Smooth muscle cell (in vitro differentiated cells): ENCODE measurements around the gene SMTNL1. TPM values are rescaled to one million over a fixed set of nuclear protein-coding genes. Genes with fewer than 3 reads are reported as not detected.

ENCODE experiments used
- DNase-seq: peaks from one replicate; lab custom pipeline; 2025; ENCODE audit not compliant: unreplicated experiment; lab: John Stamatoyannopoulos, UW
- H2AFZ ChIP-seq: fragments of 200-600 bp; sonication (generic); 2 replicates; pipeline ENCODE4 v1.6.0; 2016; ENCODE audit warnings: antibody characterized with exemption, low read depth, mild to moderate bottlenecking
- H3F3A ChIP-seq: fragments of 200-600 bp; sonication (generic); 2 replicates; pipeline ENCODE4 v1.6.0; 2017; ENCODE audit warnings: antibody characterized with exemption, low read depth
- H3K27ac ChIP-seq: fragments of 200-600 bp; sonication (generic); 2 replicates; pipeline ENCODE4 v1.5.1; 2016; ENCODE audit warnings: low read depth, mild to moderate bottlenecking
- H3K27me3 ChIP-seq: fragments of 200-600 bp; sonication (generic); 2 replicates; pipeline ENCODE4 v1.6.1; 2016; ENCODE audit warnings: low read depth, mild to moderate bottlenecking
- H3K36me3 ChIP-seq: fragments of 200-600 bp; sonication (generic); 2 replicates; pipeline ENCODE4 v1.5.1; 2016; ENCODE audit warnings: low read depth
- H3K4me1 ChIP-seq: fragments of 200-600 bp; sonication (generic); 2 replicates; pipeline ENCODE4 v1.5.1; 2016; ENCODE audit warnings: low read depth
- H3K4me2 ChIP-seq: fragments of 200-600 bp; sonication (generic); 2 replicates; pipeline ENCODE4 v1.6.0; 2016; ENCODE audit warnings: mild to moderate bottlenecking
- H3K4me3 ChIP-seq: fragments of 200-600 bp; sonication (generic); 2 replicates; pipeline ENCODE4 v1.5.1; 2016; ENCODE audit warnings: mild to moderate bottlenecking
- H3K79me2 ChIP-seq: fragments of 200-600 bp; sonication (generic); 2 replicates; pipeline ENCODE4 v1.6.0; 2016; ENCODE audit warnings: low read depth, mild to moderate bottlenecking
- H3K9ac ChIP-seq: fragments of 200-600 bp; sonication (generic); 2 replicates; pipeline ENCODE4 v1.6.0; 2016; ENCODE audit warnings: low read depth
- H3K9me3 ChIP-seq: fragments of 200-600 bp; sonication (generic); replicated peaks from 2 replicates; pipeline ENCODE4 v1.5.1; 2016; ENCODE audit warnings: low read depth
- H4K20me1 ChIP-seq: fragments of 200-600 bp; sonication (generic); 2 replicates; pipeline ENCODE4 v1.6.0; 2016; ENCODE audit warnings: low read depth
- CTCF ChIP-seq: fragments of 200-600 bp; sonication (generic); IDR thresholded peaks from 2 replicates; pipeline ENCODE4 v1.5.1; 2017; ENCODE audit warnings: borderline replicate concordance, mild to moderate bottlenecking, antibody characterized with exemption; ENCODE audit not compliant: insufficient read depth, poor library complexity, severe bottlenecking
- WGBS: methylation state at CpG from one replicate; pipeline ENCODE4 v1.1.7; 2016; ENCODE audit warnings: low lambda C conversion rate; 5-methylcytosine and 5-hydroxymethylcytosine counted together
- polyA plus RNA-seq: library from polyadenylated mRNA; unstranded; fragments of >200 nt; fragmentation: Nextera tagmentation; extraction: Ambion mirVana; gene quantifications from 2 replicates; pipeline ENCODE4 v1.2.1, GENCODE V29; 2016
- total RNA-seq: library from RNA; depleted of rRNA; stranded (reverse); fragments of >200 nt; gene quantifications from 2 replicates; pipeline ENCODE4 v1.2.3, GENCODE V29; 2014

The SMTNL1 gene
- total and polyA plus RNA-seq, 2 experiments from 2014 or later, result not detected

DNA sequence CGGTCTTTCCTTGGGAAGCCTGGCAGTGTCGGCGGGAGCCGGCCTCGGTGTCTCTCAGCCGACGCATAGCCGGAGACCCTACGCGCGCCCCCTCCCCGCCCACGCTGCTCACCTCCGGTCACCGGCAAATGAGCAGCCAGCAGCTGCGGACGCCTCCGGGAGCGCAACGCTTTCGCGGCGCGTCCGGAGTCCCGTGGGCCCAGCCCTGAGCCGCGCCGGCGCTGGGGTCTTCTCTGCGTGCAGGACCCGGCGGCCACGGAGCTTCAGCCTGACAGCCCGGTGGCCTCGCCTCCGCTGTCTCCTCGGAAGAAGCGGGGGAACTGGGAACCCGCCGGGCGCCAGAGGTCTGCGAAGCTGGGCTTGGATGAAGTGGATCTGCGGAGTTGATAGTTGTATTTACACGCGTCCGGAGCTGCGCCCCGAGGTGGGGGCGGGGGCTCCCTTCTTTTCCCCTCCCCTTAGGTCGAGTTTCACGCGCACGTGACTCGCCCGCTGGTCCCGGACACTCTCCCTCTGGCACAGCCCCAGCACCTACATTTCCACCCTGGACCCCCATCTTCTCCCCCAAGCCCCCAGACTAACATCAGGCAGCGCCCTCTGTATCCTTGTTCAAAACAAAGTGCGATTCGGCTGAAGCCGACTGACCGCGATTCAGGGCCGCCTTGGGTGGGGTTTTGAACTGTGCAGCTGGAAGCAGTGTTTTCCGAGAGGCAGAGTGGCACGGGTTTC lies 21.9 kb upstream of the SMTNL1 start, which contains the start of gene SLC43A1:
TSS of gene SLC43A1 (minus strand) at position 371 of the 729 bp plus-strand sequence. CDS start 1,591 bp downstream, outside the sequence.
- H3K4me3 ChIP-seq, result peak within 1 kb of the TSS; percentile 65
- no peaks in the 10 kb centered on the region for H3K79me2 ChIP-seq
- H3K4me1 ChIP-seq, result no peaks in the 10 kb centered on the region
- H3K9me3 ChIP-seq, result no peaks in the 10 kb centered on the region
- no peak within 1 kb of the TSS for H3K27ac ChIP-seq
- H2AFZ ChIP-seq, result peak within 1 kb of the TSS; percentile 76
- H3K36me3 ChIP-seq, result no peaks in the 10 kb centered on the region
- DNase-seq, result peak; percentile 46
- peak within 1 kb of the TSS; percentile 31 for H3K9ac ChIP-seq
- peak within 1 kb of the TSS; percentile 96 for H3K4me2 ChIP-seq
- under 1% methylated on average over 55 of the region's 66 CpGs for WGBS
- TF ChIP-seq CTCF, result no peak
- H3K27me3 ChIP-seq, result peaks cover 10% of the 10 kb centered on the region
- no peaks in the 10 kb centered on the region for H4K20me1 ChIP-seq
- no peaks in the 10 kb centered on the region for H3F3A ChIP-seq

DNA sequence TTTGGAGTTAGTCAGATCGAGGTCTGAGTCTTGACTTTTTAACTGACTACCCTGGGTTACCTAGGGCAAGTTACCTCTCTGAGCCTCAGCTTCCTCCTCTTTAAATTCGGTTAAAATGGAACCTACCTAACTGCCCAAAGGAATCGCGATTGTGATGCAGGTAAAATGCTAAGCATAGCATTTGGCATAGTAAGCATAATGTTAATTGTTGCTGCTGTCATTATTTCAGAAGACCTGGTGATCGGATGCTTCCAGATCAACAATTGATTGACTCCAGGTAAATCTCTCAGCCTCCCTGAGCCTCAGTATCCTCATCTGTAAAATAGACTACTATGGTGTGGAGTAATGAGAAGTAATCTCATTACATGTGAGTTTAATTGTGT lies 21.3 kb upstream of the SMTNL1 start:
- Histone ChIP-seq H3K27ac (no peak overlapping the region), H3K9me3 (no peaks in the 10 kb centered on the region)

GRCh38 chr11:57521116-57521515 lies 16.3 kb upstream of the SMTNL1 start:
- no peaks in the 10 kb centered on the region for H3K79me2 ChIP-seq
- no peaks in the 10 kb centered on the region for H3K36me3 ChIP-seq
- no peaks in the 10 kb centered on the region for H3F3A ChIP-seq
- no peak overlapping the region for H3K4me3 ChIP-seq
- H4K20me1 ChIP-seq, result no peaks in the 10 kb centered on the region
- H3K27ac ChIP-seq, result no peak overlapping the region
- H2AFZ ChIP-seq, result no peak overlapping the region
- no peaks in the 10 kb centered on the region for H3K4me1 ChIP-seq
- TF ChIP-seq CTCF, result no peak
- no peaks in the 10 kb centered on the region for H3K9me3 ChIP-seq
- no peak overlapping the region for H3K9ac ChIP-seq
- WGBS, result 93% methylated on average over 2 of the region's 2 CpGs
- no peak for DNase-seq
- peaks cover 9% of the 10 kb centered on the region for H3K27me3 ChIP-seq
- no peak overlapping the region for H3K4me2 ChIP-seq

More for the DNA sequence above, 21.3 kb upstream of the SMTNL1 start:
- Histone ChIP-seq H3K36me3 (no peaks in the 10 kb centered on the region), H3F3A (no peaks in the 10 kb centered on the region), H3K4me3 (peak overlapping the region; percentile 65), H2AFZ (peak overlapping the region; percentile 76), H3K9ac (peak overlapping the region; percentile 31), H3K27me3 (peaks cover 10% of the 10 kb centered on the region), H3K79me2 (no peaks in the 10 kb centered on the region), H3K4me1 (no peaks in the 10 kb centered on the region), H3K4me2 (peak overlapping the region; percentile 96), H4K20me1 (no peaks in the 10 kb centered on the region)
- DNase-seq, result no peak
- TF ChIP-seq CTCF, result no peak
- 11% methylated on average over 5 of the region's 5 CpGs for WGBS

- Histone ChIP-seq H3K9ac (no peak overlapping the region), H3K4me1 (no peaks in the 10 kb centered on the region), H3K9me3 (no peaks in the 10 kb centered on the region), H3K4me2 (no peak overlapping the region), H3K79me2 (no peaks in the 10 kb centered on the region), H4K20me1 (no peaks in the 10 kb centered on the region), H3K27me3 (no peaks in the 10 kb centered on the region), H3F3A (no peaks in the 10 kb centered on the region), H2AFZ (no peak overlapping the region), H3K4me3 (no peak overlapping the region), H3K27ac (no peak overlapping the region), H3K36me3 (no peaks in the 10 kb centered on the region)
- no peak for TF ChIP-seq CTCF
- DNase-seq, result no peak
- WGBS, result 93% methylated on average over 4 of the region's 4 CpGs
Observed at GRCh38 chr11:57523419-57523818, 14.0 kb upstream of the SMTNL1 start.
